ENCODE results near the gene CSTPP1.

CSTPP1 gene, protein sequence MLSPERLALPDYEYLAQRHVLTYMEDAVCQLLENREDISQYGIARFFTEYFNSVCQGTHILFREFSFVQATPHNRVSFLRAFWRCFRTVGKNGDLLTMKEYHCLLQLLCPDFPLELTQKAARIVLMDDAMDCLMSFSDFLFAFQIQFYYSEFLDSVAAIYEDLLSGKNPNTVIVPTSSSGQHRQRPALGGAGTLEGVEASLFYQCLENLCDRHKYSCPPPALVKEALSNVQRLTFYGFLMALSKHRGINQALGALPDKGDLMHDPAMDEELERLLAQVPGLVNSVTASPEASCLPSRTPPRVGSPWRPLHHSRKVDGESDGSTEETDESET

GRCh38 chr11:46936138-46937110 is at the start of gene CSTPP1:
CSTPP1 (plus strand) TSS chr11:46936761; CDS start chr11:46936806, 45 bp downstream.
- DNase-seq = peak; percentile 98

- DNase-seq = no peak
Measured at GRCh38 chr11:46888636-46889035, 47.9 kb upstream of the CSTPP1 start.

GRCh38 chr11:46889251-46889650 is 47.3 kb upstream of the CSTPP1 start:
- no peak for DNase-seq

GRCh38 chr11:46889689-46890475 is 46.7 kb upstream of the CSTPP1 start:
- peak; percentile 94 for DNase-seq

DNA sequence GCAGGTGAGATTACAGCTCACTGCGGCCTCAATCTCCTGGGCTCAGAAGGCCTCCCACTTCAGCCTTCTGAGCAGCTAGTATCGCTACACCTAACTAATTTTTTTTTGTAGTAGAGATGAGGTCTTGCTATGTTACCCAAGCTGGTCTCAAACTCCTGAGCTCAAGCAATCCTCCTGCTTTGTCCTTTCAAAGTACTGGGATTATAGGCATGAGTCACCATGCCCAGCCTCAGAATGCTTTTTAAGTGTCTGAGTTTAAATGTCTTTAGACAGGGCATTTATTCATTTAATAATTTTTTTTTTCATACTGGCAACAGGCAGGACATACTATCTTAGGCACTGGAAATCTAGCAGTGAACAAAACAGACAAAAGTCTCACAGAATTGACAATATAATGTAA is 45.9 kb upstream of the CSTPP1 start:
- DNase-seq = no peak

DNA sequence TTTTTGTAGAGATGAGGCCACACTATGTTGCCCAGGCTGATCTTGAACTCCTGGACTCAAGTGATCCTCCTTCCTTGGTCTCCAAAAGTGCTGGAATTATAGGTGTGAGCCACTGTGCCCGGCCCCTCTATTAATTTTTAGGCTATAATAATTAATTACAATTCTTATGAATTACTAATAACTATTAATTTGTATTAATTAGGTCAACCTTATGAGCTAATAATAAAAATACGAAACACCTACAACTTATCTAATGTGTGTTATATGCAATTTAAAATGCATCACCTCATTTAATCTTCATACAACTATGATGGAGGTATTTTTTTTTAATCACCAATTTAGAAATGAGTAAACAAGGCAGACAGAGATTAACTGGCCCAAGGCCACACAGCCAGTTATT is 44.5 kb upstream of the CSTPP1 start:
- no peak for DNase-seq

DNA sequence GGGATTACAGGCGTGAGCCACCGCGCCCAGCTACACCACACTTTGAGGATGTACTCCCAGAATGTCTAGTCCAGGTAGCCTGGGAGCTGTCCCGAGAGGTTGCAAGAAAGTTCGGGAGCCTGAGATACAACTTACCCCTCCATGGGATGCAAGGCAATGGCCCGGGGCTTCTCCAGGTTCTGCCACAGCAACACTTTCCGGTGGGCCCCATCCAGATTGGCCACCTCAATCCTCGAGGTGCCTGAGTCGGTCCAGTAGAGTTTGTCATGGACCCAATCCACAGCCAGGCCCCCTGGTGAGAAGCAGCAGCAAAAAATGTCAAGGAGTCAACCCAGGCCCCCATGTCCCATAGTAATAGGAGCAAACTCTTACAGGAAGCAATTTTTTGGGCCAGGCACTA is 43.7 kb upstream of the CSTPP1 start:
- DNase-seq = no peak

GRCh38 chr11:46894506-46894905 is 42.1 kb upstream of the CSTPP1 start:
- DNase-seq = no peak

DNA sequence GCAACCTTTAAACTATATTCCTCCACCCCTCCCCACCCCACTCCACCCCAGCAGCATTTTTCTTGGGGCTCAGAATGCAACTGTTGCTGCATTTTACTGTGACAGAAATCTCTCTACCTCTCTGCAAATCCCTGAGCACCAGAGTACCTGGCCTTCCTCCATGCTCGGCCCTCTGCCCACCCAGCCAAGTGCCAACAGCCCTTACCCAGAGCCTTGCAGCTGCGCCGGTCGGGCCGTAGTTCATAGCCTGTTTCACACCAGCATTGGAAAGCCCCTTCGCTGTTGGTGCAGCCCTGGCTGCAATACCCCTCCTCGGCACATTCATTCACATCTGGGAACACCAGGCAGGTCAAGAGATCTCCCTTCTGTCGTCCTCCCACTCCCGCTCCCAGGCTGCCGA is 41.6 kb upstream of the CSTPP1 start:
- no peak for DNase-seq

DNA sequence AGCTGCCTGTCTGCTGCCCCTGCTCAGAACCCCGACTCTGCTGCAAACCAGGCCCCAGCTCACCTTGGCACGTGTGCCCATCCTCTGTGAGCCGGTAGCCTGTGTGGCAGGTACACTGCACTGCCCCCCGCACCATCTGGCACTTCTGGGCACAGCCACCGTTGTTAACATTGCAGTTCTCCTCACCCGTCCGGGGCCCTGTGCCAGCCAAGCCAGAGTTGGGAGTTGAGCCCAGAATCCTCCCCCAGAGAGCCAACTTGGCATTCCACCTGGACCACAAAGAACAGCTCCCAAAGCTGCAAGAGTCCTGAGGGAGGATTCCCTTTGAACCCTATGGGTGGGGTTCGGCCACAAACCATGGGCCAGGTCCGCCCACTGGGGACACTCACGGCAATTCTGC is 40.7 kb upstream of the CSTPP1 start:
- no peak for DNase-seq

DNA sequence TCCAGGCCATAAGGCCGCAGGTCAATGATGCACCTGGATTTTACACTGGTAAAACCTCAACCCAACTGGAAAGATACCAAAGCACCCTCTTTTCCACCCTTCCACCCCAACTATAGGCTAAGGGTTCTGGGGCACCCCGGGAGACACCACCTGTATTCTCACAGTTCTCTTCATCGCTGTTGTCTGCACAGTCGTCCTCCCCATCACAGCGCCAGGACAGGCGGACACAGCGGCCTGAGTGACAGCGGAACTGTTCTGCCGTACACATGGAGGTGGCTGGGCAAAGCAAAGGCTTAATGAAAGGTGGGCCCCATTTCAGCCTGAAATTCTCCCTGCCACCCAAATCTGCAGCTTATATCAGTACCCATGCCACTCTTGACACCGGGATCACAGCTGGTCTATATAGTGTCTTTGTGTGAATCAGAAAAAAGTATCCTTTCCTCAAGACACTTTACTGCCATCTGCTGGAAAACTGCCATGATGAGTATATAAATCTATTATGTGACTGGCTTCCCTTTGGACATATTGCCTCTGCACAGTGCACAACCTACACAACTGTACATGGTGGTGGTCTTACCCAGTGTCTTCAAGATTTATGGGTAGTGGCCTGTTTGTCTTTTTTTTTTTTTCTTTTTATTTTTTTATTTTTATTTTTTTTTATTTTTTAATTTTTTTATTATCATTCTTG is 39.7 kb upstream of the CSTPP1 start:
- peak; percentile 66 for DNase-seq

GRCh38 chr11:46898396-46899095 is 38.0 kb upstream of the CSTPP1 start:
- DNase-seq = no peak

GRCh38 chr11:46899501-46900025 is 37.0 kb upstream of the CSTPP1 start:
- DNase-seq = no peak

DNA sequence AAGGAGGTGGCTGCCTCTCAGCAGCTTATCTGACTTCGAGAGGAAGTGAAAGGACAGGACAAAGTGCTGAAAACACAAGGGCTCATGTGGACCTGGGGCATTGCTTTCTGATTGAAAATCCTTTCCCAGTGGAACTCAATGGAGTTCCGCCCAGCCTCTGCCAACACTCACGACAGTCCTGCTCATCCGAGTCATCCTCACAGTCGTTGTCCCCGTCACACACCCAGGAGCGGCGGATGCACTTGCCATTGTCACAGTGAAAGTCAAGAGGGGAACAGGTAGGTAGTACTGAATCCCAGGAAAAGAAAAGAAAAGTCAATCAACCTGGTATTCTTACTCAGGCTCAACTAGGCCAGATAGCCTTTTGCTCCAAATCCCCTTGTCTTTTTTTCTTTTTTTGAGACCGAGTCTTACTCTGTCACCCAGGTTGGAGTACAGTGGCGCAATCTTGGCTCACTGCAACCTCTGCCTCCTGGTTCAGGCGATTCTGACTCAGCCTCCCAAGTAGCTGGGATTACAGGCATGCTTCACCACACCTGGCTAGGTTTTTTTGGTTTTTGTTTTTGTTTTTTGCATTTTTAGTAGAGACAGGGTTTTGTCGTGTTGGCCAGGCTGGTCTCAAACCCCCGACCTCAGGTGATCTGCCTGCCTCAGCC is 36.3 kb upstream of the CSTPP1 start:
- DNase-seq = no peak

DNA sequence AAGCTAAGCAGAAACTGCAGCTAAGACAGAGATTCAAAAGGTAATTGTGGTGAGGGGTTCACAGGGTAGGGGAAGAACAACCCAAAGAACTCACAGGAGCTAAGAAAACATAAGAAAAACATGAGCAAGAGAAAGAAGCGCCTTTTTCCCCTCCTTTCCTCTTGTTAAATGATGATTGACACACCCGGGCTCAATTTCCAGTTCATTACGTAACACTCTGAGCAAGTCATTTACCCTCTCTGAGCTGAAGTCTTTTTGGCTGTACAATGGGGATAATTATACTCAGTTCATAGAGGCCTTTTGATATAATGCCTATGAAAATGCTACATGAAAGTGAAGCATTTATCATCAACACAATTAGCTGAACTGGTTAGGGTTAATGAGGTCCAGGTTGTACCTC is 35.4 kb upstream of the CSTPP1 start:
- DNase-seq = no peak

DNA sequence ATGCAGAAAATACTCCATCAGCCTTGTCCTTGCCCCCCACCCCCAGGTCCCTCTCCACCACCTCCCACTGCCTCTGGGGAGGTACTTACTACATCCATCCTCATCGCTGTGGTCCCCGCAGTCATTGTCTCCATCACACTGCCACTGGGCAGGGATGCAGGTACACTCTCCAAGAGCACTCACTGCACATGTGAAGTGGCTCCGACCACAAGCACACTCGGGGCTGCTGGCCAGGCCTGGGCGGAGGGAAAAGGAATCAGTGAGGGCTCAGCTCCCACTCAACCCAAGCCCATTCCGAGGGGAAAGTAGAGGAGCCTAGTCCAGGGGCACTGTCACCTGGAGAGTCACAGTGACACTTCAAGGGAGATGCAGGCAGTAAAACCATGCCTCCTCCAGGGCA is 33.9 kb upstream of the CSTPP1 start:
- peak; percentile 33 for DNase-seq

DNA sequence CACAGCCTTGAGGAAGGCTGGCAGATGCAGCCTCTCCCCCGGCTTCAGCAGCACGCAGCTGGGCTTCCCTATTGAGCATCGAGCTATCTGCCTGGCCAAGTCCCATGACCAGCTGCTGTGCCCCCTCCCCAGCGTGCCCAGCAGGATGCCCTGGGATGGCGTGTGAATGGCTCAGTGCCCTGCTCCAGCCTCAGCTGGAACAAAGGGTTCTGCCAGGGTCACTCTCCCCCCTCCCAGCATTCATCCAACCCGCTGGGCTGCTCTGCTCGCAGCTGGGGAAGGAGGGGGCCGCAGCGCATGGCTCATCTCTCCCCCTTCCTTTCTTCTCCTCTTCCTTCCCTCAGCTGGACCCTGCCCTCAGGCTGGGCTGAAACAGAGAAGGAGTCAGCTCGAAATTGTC is 32.7 kb upstream of the CSTPP1 start:
- peak; percentile 73 for DNase-seq

DNA sequence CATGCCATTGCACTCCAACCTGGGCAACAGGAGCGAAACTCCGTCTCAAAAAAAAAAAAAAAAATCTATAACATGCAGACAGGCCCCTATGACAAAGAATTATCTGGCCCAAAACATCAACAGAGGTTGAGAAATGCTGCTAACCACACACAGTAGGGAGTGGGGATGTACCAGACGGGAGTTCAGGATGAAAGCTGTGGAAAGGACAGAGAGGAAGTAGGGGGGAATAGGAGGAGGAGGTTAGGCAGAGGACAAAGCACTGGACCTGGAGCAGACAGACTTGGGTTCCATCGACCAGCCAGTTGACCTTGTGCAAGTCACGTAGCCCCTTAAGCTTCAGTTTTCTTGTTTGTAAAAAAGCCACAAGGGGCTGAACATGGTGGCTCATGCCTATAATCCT is 30.8 kb upstream of the CSTPP1 start:
- no peak for DNase-seq

DNA sequence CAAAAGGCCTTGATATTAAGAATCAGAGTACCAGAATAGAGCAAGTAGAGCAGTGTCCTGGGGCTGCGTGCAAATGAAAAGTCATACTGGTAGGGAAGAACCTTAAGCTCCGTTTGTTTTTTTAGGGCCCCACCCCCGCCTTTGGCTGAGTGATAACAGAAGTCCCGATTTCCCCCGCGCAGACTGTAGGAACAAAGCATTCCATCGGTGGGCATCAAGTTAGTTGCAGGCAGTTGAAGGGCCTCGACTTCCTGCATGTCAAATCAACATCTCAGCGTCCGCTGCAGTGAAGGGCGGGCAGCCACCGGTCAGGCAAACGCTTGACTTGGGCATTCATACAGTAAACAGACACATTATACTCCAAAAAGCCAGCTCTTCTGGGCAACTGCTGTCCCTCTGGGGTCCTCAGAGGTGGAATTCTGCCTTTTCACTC is 29.9 kb upstream of the CSTPP1 start:
- peak; percentile 51 for DNase-seq

- no peak for DNase-seq
Measured at GRCh38 chr11:46907606-46908005, 29.0 kb upstream of the CSTPP1 start.

Measured in eye (tissue), 1 donor.